Left hindlimb (tissue), 1 donor: ENCODE results near the gene SMIM32.
A peak's percentile ranks its signal among the peaks of the same experiment; 100 is the strongest.

Experiments used
- DNase-seq: peaks from one replicate; pipeline ENCODE4 v3.0.0-alpha.2; 2018

SMIM32 gene

DNA sequence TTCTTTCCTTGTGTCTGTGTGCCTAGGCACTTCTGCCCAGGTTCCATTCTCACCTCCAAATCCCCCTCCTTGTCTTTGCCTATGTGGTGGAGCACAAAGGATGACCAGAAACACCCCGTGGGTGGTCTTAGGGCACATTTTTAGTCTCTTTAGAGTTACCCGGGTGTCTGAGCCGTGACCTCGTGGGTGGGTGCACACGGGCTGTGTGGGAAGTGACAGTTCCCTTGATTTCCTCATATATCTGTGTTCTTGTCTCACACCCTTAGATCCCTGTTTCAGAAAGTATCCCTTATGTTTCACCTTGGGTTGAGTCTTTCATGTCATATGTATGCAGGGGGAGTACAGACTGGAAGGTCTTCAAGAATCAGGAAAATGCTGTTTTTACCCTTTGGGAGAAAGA, 13.4 kb upstream of the SMIM32 start:
- no peak for DNase-seq

DNA sequence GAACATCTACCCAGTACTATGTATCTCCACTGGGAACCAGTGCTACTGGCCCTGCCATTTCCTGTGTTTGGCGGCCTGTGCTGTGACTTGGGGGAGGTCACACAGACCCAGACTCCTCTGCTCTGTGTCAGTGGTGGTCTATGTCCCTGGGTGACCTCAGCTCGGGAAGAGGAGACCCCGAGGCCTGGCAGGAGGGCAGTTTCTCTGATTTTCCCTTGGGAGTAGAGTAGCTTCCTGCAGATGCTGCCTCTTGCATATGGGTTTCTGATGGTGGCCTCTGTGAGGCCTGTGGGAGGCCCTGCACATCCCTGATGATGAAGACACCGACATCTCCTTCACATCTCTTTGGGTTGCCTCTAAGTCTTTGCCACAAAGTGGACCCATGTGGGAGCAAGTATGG, 13.0 kb upstream of the SMIM32 start:
- no peak for DNase-seq

DNA sequence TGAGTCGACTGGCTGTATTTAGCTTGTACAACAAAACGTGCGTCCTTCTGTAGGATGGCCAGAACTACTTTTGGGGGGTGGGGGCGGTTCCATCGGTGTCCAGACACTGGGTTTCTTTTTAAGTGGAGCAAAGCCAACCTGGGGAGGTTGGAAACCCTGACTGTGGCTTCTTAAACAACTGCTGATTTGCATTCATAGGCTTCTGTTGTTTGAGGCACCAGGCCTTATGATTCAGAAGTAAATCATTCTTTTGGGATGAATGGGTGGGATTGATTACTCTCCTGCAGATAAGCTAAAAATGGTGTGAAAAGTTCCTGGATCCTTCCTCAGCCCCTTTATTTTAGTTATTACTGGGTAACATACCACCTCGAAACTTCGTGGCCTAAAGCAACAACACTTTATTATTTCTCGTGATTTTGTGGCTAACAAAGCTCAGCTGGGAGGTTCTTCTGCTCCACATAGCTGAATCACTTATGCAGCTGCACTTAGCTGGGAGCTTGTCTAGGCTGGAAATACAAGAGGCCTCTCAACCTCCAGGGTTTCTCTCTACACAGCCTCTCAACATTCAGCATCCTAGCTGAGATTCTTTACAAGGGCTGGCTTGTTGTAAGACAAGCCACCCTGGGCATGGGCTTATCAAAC, 12.2 kb upstream of the SMIM32 start:
- DNase-seq: no peak

GRCh38 chr5:136203303-136203922, 10.5 kb upstream of the SMIM32 start:
- no peak for DNase-seq

DNA sequence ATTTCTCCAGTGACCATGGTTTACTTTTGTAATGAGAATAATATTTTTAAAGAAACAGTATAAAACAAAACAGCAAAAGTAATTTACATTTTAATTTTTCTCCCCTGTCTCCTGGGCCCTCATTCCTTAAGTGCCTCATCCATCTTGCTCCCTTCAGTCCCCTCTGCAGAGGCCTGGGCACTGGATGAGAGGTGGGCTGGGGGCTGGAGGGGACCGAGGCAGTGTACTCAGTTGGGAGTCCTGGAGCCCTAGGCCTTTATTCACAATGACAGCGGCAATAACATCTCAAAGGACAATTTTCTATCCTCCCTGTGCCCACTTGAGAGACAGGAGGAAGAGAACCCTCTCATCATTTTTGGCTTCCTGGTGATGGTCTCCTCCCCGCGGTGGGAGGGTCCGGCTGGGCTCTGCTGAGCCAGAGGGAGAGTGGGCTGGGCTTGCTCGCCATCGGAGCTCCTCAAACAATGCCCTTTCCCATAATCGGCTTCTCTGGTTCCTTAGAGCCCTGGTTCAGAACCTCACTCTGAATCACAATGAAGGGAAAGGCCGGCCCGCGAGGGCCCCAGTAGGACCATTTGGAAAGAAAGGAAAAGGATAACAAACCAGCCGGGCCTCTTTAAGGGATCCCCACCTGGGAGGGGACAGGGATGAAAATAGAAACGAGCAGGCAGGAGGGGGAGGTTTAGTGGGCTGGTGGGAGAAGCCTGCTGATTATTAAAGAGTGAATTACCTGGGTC, 9.7 kb upstream of the SMIM32 start:
- peak; percentile 41 for DNase-seq

GRCh38 chr5:136201870-136202269, 8.9 kb upstream of the SMIM32 start:
- no peak for DNase-seq

DNA sequence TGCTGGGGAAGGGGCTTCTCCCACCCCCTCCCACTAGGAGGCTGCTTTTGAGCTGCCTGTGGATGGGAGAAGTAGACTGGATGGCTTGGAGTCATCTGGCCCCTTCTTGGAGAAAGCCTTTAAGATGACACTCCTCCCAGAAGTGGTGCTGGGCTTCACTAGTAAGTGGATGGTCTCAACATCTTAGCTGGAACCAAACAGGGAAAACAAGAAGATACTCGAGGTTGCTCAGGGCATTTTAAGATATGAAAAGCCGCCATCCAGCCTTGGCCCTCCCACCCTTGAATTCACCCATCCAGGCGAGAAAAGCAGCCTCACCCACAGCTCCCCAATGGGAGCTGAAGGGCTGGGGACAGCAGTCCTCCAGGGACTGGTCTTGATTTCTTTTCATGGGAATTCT, 7.8 kb upstream of the SMIM32 start:
- DNase-seq: no peak

GRCh38 chr5:136200130-136200529, 7.2 kb upstream of the SMIM32 start:
- DNase-seq: no peak

- DNase-seq: no peak
These were observed 6.4 kb upstream of the SMIM32 start for GRCh38 chr5:136199408-136199807.

GRCh38 chr5:136198453-136198852, 5.5 kb upstream of the SMIM32 start:
- DNase-seq: no peak

GRCh38 chr5:136197462-136198142, 4.6 kb upstream of the SMIM32 start:
- DNase-seq: no peak

DNA sequence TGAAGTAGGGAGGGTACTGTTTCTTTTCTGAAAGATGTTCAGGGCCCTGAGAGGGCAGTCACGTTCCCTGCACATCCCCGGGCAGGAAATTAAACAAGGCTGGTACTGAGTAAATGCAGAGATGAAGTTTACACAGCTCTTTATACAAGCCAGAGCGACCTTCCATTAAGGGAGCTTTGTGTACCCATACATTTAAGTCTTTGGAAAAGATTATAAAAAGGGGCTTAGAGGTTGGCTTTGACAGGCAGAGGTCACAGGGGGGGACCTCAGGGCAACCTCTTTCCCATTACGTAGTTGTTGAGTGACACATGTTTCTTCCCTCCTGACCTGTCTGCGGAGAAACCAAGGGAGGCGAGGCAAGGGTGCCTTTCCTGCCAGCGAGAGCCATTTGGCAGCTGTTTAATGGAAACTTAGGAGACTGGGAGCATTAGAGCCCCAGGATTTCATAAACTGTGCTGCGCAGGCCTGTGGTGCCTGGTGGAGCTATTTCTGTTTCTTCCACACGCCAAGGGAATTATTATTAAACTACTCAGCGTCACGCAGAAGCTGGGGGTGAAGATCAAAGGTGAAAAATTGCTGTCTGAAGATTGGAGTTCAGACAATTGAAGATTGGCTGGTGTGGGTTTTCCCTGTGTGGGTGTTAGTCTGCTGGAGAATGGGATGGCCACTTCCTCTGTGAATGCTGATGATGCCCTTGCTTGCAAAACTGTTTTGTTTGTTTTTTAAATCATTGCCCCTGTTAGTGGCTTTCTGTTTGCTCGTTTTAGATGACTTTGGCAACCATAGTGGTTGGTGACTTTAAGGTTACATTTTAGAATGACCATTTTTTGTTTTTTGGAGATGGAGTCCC, 3.2 kb upstream of the SMIM32 start:
- no peak for DNase-seq

DNA sequence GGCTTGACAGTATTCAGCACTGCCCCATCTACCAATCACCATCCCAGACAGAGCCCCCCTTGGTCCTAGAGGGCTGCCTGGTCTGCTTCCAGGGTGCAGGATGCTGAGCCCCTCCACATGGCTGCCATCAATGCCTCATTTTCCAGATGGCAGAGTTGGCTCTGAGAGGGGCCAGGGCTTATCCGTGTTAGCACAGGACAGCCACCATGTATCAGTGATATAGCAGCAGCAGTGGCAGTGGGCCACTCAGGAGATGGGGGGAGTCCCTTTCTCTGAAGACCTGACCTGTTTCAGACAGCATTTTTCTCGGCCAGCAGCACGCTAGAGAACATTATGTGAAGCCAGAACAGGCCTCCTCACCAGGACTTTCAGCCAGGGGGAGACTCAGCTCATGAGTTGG, 1.6 kb upstream of the SMIM32 start:
- DNase-seq: no peak

GRCh38 chr5:136193322-136193935, 467 bp upstream of the SMIM32 start:
- DNase-seq: no peak

GRCh38 chr5:136192015-136192525, 892 bp downstream of the SMIM32 start:
- DNase-seq: no peak

DNA sequence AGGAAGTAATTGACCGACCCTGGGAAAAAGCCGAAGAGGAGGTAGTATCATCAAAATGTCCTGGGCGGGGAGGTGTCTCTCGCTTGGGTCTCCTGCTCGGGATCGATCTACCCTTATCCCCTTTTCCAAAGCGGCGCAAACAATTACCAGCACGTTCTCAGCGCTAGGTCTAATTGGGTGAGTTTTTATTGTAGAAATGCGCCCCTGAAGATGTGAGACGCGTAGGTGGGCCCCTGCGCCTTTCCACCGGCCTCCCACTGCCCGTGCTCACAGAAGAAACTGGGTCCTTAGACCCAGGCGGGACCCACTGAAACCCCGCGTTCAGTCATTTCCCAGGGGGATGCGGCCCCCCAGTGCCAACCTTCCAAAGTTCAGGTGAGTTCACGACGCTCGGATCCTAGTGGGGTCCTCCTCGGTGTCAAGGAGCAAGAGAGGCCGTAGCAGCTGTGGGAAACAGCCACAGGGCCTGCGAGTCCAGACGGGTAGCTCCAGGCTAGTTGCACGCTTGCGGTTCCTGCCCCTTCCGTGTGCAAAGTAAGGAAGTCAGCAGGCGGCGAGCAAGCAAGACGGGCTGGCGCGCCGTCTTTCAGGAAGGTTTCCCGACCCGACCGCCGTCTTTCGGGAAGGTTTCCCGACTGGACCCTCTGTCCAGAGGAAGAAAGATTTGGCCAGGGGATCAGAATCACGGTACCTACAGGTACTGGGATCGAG, 1.5 kb downstream of the SMIM32 start:
- peak; percentile 38 for DNase-seq

- DNase-seq: no peak
These were observed 2.1 kb downstream of the SMIM32 start for GRCh38 chr5:136190904-136191303.

- no peak for DNase-seq
These were observed 2.8 kb downstream of the SMIM32 start for GRCh38 chr5:136190091-136190720.

- no peak for DNase-seq
These were observed 4.1 kb downstream of the SMIM32 start for GRCh38 chr5:136188859-136189258.

GRCh38 chr5:136186796-136187195, 6.2 kb downstream of the SMIM32 start:
- DNase-seq: no peak
